Fibroblast of the conjunctiva (primary cell): ENCODE data around the gene BRPF1.
A peak's percentile ranks its signal among the peaks of the same experiment; 100 is the strongest.

Experiments used
- DNase-seq: peaks from one replicate; pipeline ENCODE4 v3.0.0-alpha.2; 2010; ENCODE audit warnings: low read depth

The BRPF1 gene

GRCh38 chr3:9732080-9732739 lies 675 bp downstream of the BRPF1 start:
- no peak for DNase-seq

- DNase-seq: no peak
These were observed 1.2 kb downstream of the BRPF1 start for GRCh38 chr3:9732740-9733115.

DNA sequence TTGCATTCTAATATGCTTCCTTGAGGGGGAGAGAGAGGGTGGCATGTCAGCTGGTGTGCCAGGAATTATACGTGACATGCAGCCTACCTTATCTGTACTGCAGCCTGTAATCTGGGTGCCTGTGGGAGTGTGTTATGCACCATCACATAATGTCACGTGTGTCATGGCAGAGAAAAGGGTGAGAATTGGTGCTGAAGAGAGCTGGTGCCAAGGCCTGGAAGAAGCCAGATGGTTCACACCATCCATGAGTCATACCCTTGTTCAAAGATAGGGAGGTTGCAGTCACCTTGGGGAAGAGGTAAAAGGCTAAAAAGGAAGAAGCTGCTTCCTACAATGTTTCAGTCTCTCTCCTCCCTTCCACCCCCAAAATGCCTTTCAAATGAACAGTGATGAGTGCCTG lies 5.3 kb downstream of the BRPF1 start:
- DNase-seq: no peak

- no peak for DNase-seq
These were observed 7.6 kb downstream of the BRPF1 start for GRCh38 chr3:9739181-9739580.

- no peak for DNase-seq
These were observed 11.0 kb downstream of the BRPF1 start for GRCh38 chr3:9742560-9742959.

DNA sequence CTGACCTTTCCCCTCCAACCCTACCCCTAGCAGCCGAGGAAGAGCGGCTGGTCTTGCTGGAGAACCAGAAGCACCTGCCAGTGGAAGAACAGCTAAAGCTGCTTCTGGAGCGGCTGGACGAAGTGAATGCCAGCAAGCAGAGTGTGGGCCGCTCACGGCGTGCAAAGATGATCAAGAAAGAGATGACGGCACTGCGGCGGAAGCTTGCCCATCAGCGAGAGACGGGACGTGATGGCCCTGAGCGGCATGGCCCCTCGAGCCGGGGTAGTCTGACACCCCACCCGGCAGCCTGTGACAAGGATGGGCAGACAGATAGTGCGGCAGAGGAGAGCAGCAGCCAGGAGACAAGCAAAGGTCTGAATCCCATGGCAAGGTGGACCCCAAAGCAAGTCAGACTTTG lies 12.0 kb downstream of the BRPF1 start:
- DNase-seq: no peak

GRCh38 chr3:9744162-9744561 lies 12.6 kb downstream of the BRPF1 start:
- DNase-seq: no peak

- no peak for DNase-seq
These were observed 14.0 kb downstream of the BRPF1 start for GRCh38 chr3:9745521-9745920.

DNA sequence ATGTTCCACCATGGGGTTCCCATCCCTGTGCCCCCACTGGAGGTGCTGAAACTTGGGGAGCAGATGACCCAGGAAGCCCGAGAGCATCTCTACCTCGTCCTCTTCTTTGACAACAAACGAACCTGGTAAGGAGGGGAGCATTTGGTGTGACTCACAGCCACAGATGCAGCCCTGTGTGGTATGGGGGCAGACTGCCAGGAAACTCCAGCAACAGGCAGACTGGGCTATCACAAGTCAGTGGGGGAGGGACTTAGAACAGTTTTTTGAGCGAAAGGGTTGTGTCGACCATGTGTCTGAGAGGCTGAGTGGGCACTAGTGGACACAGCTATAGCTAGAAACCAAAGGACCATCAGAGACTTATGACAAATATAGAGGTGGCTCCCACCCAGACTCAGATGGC lies 14.8 kb downstream of the BRPF1 start:
- DNase-seq: peak; percentile 82

DNA sequence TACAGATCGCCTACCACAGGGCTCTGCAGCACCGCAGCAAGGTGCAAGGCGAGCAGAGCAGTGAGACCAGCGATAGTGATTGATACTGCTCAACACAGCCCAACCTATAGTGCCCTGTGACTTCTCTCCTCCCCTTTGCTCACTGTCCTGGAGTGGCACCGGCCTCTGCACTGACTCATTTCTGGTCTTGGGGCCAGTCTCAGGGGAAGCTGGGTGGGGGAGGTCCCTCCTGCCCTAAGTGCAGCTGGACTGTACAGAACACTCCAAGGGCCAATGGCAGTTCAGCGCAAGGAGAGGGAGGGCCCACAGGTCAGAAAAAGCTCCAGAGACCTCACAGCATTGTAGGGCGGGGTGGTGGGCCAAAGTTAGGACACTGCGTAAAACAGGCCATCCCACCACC lies 15.7 kb downstream of the BRPF1 start:
- no peak for DNase-seq

DNA sequence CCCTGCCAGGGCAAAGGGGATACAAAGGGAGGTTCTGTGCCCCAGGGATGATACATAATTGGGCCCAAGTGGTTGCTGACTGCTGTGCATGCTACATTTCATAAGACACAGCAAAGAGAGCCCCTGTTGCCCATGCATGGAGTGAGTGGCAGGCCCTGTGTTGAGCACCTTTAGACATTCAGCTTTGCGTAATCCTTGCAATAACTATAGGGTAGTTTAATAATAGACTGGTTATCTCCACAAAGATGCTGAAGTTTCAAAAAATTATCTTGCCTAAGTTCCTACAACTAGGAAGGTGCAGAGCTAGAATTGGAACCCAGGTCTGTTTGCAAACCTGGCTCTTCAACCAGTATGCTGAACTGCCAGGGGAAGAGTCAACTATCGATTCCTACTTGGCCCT lies 16.5 kb downstream of the BRPF1 start:
- no peak for DNase-seq

- DNase-seq: no peak
These were observed 17.7 kb downstream of the BRPF1 start for GRCh38 chr3:9749296-9749644.

- DNase-seq: peak; percentile 98
These were observed 18.4 kb downstream of the BRPF1 start, which contains the start of gene OGG1 for GRCh38 chr3:9749645-9750555. OGG1 (plus strand) TSS chr3:9749952; CDS start chr3:9750287, 335 bp downstream.

DNA sequence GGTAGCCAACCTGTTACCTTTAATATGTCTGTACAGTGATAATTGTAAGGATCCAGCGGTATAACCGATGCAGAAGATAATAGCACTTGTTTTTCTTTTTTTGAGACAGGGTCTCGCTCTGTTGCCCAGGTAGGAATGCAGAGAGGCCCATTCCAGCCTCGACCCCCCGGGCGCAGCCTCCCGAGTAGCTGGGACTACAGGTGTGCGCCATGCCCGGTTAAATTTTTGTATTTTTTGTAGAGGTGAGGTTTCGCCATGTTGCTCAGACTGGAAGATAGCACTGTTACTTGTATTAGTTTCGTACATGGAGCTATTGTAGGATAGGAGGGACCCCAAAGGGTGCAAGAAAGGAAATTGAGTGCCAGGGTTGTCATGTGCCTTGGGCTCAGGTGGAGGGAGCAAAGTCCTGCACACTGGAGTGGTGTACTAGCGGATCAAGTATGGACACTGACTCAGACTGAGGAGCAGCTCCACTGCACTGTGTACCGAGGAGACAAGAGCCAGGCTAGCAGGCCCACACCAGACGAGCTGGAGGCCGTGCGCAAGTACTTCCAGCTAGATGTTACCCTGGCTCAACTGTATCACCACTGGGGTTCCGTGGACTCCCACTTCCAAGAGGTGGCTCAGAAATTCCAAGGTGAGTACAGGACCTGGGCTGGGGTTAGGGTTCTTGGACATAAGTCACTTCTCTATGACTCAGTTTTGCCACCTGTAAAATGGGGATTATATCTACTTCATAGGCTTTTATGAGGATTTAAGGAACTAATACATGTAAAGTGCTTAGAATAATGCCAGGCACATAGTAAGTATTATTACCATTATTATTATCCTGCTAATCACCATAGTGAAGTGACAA lies 19.2 kb downstream of the BRPF1 start:
- no peak for DNase-seq

GRCh38 chr3:9754678-9755077 lies 23.1 kb downstream of the BRPF1 start:
- DNase-seq: no peak

- no peak for DNase-seq
These were observed 25.9 kb downstream of the BRPF1 start for GRCh38 chr3:9757427-9757826.

GRCh38 chr3:9760779-9761505 lies 29.4 kb downstream of the BRPF1 start:
- no peak for DNase-seq

- DNase-seq: no peak
These were observed 30.4 kb downstream of the BRPF1 start for GRCh38 chr3:9761919-9762318.

DNA sequence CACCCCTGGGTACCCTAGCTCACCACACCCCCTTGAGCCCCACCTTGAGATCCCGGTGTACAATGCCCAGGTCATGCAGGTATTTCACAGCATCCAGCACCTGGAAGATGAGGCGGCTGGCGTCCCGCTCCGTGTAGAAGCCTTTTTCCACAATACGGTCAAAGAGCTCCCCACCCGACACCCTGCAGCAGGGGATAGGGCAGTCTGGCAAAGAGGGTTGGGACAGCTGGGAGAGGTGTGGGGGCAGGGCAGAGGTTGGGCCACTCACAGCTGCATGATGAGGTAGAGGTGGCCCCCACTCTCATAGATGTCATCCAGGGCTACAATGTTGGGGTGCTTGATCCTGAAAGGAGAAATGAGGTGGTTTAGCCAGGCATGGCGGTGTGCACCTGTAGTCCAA lies 31.3 kb downstream of the BRPF1 start:
- no peak for DNase-seq

GRCh38 chr3:9765865-9766264 lies 34.3 kb downstream of the BRPF1 start:
- no peak for DNase-seq

- no peak for DNase-seq
These were observed 35.9 kb downstream of the BRPF1 start for GRCh38 chr3:9767418-9767817.
